Ascending aorta (tissue), 2 donors: ENCODE data around the gene SPTBN5. TPM values are rescaled to one million over a fixed set of nuclear protein-coding genes. Genes with fewer than 3 reads are reported as not detected.
A peak's percentile ranks its signal among the peaks of the same experiment; 100 is the strongest.

ENCODE experiments used
- DNase-seq, 2 donors: peaks; one replicate each; pipeline ENCODE4 v3.0.0-alpha.2; 2019; ENCODE audit warnings: low spot score in 2 of 2
- H3K27ac ChIP-seq, 2 donors: fragments of 200-600 bp; sonication (generic); one replicate each; pipeline ENCODE4 v1.5.1; 2016 to 2017; ENCODE audit warnings: mild to moderate bottlenecking in 1 of 2
- H3K27me3 ChIP-seq: fragments of 200-600 bp; sonication (generic); one replicate; pipeline ENCODE4 v1.5.1; 2017
- H3K36me3 ChIP-seq, 2 donors: fragments of 200-600 bp; sonication (generic); one replicate each; pipeline ENCODE4 v1.5.1; 2016
- H3K4me1 ChIP-seq, 2 donors: fragments of 200-600 bp; sonication (generic); one replicate each; pipeline ENCODE4 v1.5.1; 2016 to 2017; ENCODE audit warnings: mild to moderate bottlenecking in 1 of 2
- H3K4me3 ChIP-seq, 2 donors: fragments of 200-600 bp; sonication (generic); one replicate each; pipeline ENCODE4 v1.5.1; 2016 to 2017; ENCODE audit warnings: mild to moderate bottlenecking in 1 of 2
- H3K9me3 ChIP-seq, 2 donors: fragments of 200-600 bp; sonication (generic); one replicate each; pipeline ENCODE4 v1.5.1; 2016
- intact Hi-C: fragments of 100-400 bp; cut with DNase I; formaldehyde crosslinking; loops from one replicate; pipeline ENCODE4 v1.15.1; 2023
- total RNA-seq: library from RNA; depleted of rRNA; stranded (reverse); fragments of >200 nt; gene quantifications from one replicate; pipeline ENCODE4 v1.1.0, GENCODE V29; 2016
- TF ChIP-seq, protein P1 (sequence below), 3 experiments: fragments of 200-600 bp in 2 of 3; fragments of 450-650 bp in 1 of 3; sonication (generic) in 2 of 3; IDR thresholded peaks; one replicate each; pipeline ENCODE4 v1.5.1; 2016 to 2019; ENCODE audit warnings: antibody characterized with exemption in 3 of 3, mild to moderate bottlenecking in 1 of 3, moderate library complexity in 1 of 3

Gene SPTBN5
- total RNA-seq, 1 donor from 2014 or later = 1.5 TPM

DNA sequence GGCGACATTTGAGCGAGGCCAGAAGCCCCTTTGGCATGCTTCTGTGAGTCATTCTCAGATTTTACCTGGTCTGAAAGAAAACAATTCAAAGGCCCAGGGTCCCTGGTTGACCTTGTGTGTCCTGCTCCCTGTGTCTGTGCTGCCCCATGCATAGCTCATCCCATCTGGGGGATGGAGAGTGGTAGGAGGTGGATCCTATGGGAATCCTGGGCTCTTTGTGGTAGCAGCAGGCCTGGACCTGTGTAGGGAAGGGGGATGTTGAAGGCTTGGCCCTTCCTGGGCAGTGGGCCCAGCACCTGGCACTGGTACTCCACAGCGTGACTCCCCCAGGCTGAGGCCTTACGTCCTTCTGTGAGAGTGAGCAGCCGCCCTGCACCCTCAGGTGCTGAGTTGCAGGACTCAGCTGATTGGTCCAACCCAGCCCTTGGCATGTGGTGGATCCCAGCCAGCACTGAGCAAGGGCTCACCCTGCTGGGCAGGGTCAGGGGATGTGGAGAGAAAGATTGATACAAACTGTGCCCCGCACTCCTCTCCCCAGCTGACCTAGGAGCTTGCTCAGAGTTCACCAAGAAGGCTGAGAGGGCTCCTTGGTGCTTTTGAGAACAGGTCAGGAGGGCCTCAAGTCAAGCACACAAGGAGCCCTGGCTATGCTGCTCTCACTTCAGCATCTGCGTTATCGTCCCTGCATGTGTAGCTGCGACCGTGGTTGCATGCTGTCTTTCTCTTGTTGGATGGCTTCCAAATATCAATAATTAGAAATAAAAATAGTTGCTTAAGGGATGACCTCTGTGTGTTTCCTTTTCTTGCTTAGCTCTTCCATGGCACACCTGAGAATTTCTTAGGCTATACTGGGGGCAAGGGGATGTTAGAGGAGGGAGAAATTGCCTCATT, 87.3 kb downstream of the SPTBN5 start:
- intact Hi-C loops = no loop called here
- TF ChIP-seq, protein P1, sequence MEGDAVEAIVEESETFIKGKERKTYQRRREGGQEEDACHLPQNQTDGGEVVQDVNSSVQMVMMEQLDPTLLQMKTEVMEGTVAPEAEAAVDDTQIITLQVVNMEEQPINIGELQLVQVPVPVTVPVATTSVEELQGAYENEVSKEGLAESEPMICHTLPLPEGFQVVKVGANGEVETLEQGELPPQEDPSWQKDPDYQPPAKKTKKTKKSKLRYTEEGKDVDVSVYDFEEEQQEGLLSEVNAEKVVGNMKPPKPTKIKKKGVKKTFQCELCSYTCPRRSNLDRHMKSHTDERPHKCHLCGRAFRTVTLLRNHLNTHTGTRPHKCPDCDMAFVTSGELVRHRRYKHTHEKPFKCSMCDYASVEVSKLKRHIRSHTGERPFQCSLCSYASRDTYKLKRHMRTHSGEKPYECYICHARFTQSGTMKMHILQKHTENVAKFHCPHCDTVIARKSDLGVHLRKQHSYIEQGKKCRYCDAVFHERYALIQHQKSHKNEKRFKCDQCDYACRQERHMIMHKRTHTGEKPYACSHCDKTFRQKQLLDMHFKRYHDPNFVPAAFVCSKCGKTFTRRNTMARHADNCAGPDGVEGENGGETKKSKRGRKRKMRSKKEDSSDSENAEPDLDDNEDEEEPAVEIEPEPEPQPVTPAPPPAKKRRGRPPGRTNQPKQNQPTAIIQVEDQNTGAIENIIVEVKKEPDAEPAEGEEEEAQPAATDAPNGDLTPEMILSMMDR (IDR thresholded peaks at IDR 0.05) = no peak
- no peak overlapping the region for H3K4me3 ChIP-seq
- no peaks in the 10 kb centered on the region for H3K36me3 ChIP-seq
- H3K27ac ChIP-seq = no peak overlapping the region
- DNase-seq = no peak
- no peaks in the 10 kb centered on the region for H3K27me3 ChIP-seq
- H3K9me3 ChIP-seq = no peaks in the 10 kb centered on the region
- H3K4me1 ChIP-seq = peaks cover 0 to 12% of the 10 kb centered on the region in 2 donors

DNA sequence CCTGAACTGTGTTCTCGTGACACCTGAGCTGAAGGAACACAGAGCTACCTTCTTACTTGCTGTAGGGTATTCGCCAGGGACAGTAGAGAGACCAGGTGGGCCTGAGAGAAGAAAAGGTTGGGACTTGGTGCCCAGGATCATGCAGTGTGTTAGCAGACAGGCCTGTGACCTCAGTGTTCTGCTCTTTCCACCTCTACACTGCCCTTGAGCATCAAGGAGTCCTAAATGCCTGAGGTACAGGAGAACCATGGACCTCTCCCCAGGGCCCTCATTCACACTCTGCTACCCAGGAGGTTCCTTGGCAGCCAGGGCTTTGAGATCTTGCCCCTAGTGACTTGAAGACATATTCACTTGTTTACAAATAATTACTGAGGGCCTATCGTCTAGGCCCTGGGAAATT, 88.1 kb downstream of the SPTBN5 start:
- Histone ChIP-seq H3K36me3 (peaks cover 4 to 5% of the 10 kb centered on the region in 2 donors), H3K27ac (peak overlapping the region; percentile 63 to 64), H3K27me3 (no peaks in the 10 kb centered on the region), H3K4me3 (no peak overlapping the region), H3K9me3 (no peaks in the 10 kb centered on the region), H3K4me1 (peaks cover 0 to 12% of the 10 kb centered on the region in 2 donors)
- intact Hi-C loops = no loop called here
- DNase-seq = no peak
- TF ChIP-seq, protein P1 (IDR thresholded peaks at IDR 0.05) = no peak

DNA sequence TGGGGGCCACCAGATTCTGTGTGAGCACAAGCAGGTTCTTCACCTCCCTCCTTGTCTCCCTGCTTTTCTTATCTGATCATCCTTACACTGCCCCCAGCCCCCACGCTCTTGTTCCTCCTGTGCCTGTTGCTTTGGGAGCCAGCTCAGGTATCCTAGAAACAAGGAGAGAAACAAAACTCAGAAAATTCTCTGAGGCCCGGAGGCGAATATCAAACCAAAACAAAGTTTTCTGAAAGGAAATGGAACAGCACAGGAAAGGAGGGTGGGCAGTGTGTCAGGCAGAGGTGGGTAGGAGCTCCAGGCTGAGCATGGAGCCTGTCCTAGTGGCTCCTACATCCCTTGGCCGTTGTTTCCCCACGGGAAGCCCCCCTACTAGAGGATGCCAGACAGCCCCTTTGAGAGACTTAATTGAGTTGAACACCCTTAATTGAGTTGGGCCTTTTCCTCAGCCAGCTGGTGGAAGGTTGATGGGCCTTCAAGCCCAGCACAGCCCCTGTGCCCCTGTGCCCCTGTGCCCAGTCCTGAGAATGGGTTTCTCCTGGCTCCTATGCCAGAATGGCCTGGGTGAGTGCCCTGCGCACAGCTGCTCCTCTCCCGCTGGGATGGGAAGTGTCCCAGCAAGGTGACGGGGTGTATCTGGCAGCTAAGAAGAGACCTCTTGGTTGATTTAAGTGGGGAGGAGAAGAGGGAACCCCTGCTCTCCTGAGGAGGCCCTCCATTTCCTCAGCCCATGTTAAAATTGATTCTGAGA, 88.8 kb downstream of the SPTBN5 start:
- intact Hi-C loops = no loop called here
- Histone ChIP-seq H3K27ac (peak overlapping the region; percentile 63 to 64), H3K4me3 (no peak overlapping the region), H3K4me1 (peaks cover 0 to 12% of the 10 kb centered on the region in 2 donors), H3K9me3 (no peaks in the 10 kb centered on the region), H3K36me3 (peaks cover 8 to 11% of the 10 kb centered on the region in 2 donors), H3K27me3 (no peaks in the 10 kb centered on the region)
- no peak for DNase-seq
- TF ChIP-seq, protein P1 (IDR thresholded peaks at IDR 0.05) = no peak

DNA sequence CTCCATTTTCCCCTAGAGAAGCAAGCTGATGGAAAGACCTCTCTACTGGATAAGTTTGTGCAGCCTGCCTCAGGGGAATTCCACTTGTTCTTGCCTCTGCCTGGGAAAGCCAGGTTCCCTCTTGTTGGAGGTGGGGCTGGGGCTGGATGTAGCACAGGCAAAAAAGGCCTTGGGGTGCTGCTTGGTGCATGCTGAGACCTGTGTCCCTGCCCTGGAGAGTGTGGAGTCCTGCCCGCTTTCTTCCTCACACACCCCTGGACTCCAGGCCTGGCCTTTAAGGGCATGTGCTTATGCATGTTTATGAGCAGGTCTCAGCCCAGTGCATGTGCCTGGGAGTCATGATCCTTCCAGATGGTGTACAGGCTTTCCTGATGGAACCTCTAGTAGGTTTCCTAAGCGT, 89.5 kb downstream of the SPTBN5 start:
- no peaks in the 10 kb centered on the region for H3K9me3 ChIP-seq
- TF ChIP-seq, protein P1 (IDR thresholded peaks at IDR 0.05) = no peak
- DNase-seq = no peak
- intact Hi-C loops = no loop called here
- no peak overlapping the region for H3K4me3 ChIP-seq
- H3K36me3 ChIP-seq = peaks cover 8 to 18% of the 10 kb centered on the region in 2 donors
- peak overlapping the region; percentile 63 to 64 for H3K27ac ChIP-seq
- no peaks in the 10 kb centered on the region for H3K27me3 ChIP-seq
- peaks cover 0 to 12% of the 10 kb centered on the region in 2 donors for H3K4me1 ChIP-seq

DNA sequence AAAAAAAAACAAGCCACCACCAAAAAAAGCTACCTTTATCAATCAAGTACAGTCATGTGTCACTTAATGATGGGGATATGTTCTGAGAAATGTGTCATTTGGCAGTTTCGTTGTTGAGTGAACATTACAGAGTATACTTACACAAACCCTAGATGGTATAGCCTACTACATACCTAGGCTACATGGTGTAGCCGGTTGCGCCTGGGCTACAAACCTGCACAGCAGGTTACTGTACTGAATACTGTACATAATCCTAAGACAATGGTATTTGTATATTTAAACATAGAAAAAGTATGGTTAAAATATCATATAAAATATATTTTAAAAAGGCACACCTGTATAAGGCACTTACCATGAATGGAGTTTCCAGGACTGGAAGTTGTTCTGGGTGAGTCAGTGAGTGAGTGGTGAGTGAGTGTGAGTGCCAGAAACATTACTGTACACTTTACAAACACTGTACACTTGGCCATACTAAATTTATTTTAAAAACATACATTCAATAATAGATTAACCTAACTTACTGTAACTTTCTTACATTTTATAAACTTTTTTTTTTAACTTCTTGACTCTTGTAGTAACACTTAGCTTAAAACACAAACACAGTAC, 91.9 kb downstream of the SPTBN5 start:
- DNase-seq = no peak
- H3K4me1 ChIP-seq = peaks cover 0 to 16% of the 10 kb centered on the region in 2 donors

More for the DNA sequence above, 91.9 kb downstream of the SPTBN5 start:
- H3K27me3 ChIP-seq = no peaks in the 10 kb centered on the region
- no peak overlapping the region for H3K4me3 ChIP-seq
- TF ChIP-seq, protein P1 (IDR thresholded peaks at IDR 0.05) = no peak
- no peaks in the 10 kb centered on the region for H3K9me3 ChIP-seq
- H3K36me3 ChIP-seq = peaks cover 8 to 18% of the 10 kb centered on the region in 2 donors
- intact Hi-C loops = no loop called here
- no peak overlapping the region for H3K27ac ChIP-seq
